G401.6 (cell line): ENCODE results near the gene AP1S3.
"Not testable (repeated sequence)": the region's sequence is repeated elsewhere in the genome, so short reads cannot be mapped to it uniquely, and the experiment has no call there.

ENCODE experiments used
- FAIRE-seq: peaks from 2 replicates; lab custom pipeline; 2012; peaks lifted over from hg19 to GRCh38; lab: Jason Lieb, UNC

AP1S3 gene

GRCh38 chr2:223852281-223852795, 15.0 kb upstream of the AP1S3 start:
- FAIRE-seq, result no peak

GRCh38 chr2:223847410-223847809, 10.0 kb upstream of the AP1S3 start:
- no peak for FAIRE-seq

- FAIRE-seq, result no peak
Measured at GRCh38 chr2:223846515-223846914, 9.1 kb upstream of the AP1S3 start.

- no peak for FAIRE-seq
Measured at GRCh38 chr2:223841436-223842190, 4.2 kb upstream of the AP1S3 start.

GRCh38 chr2:223835701-223836532, 1.5 kb downstream of the AP1S3 start:
- no peak for FAIRE-seq

- FAIRE-seq, result no peak
Measured at GRCh38 chr2:223834431-223834830, 3.0 kb downstream of the AP1S3 start.

- FAIRE-seq, result no peak
Measured at GRCh38 chr2:223832241-223832903, 5.0 kb downstream of the AP1S3 start.

GRCh38 chr2:223829128-223829527, 8.3 kb downstream of the AP1S3 start:
- FAIRE-seq, result no peak

GRCh38 chr2:223828314-223828713, 9.1 kb downstream of the AP1S3 start:
- no peak for FAIRE-seq

GRCh38 chr2:223826995-223827394, 10.4 kb downstream of the AP1S3 start:
- FAIRE-seq, result no peak

- FAIRE-seq, result no peak
Measured at GRCh38 chr2:223824301-223824700, 13.1 kb downstream of the AP1S3 start.

- FAIRE-seq, result no peak
Measured at GRCh38 chr2:223822818-223823217, 14.6 kb downstream of the AP1S3 start.

GRCh38 chr2:223820549-223820948, 16.8 kb downstream of the AP1S3 start:
- FAIRE-seq, result no peak

- no peak for FAIRE-seq
Measured at GRCh38 chr2:223819891-223820290, 17.5 kb downstream of the AP1S3 start.

GRCh38 chr2:223815884-223816570, 21.4 kb downstream of the AP1S3 start:
- FAIRE-seq, result no peak

GRCh38 chr2:223815186-223815883, 22.0 kb downstream of the AP1S3 start:
- no peak for FAIRE-seq

GRCh38 chr2:223814764-223815163, 22.6 kb downstream of the AP1S3 start:
- not testable (repeated sequence) for FAIRE-seq

GRCh38 chr2:223813329-223813728, 24.1 kb downstream of the AP1S3 start:
- FAIRE-seq, result no peak

- FAIRE-seq, result no peak
Measured at GRCh38 chr2:223811757-223812156, 25.6 kb downstream of the AP1S3 start.

GRCh38 chr2:223805008-223805407, 32.4 kb downstream of the AP1S3 start:
- no peak for FAIRE-seq

- FAIRE-seq, result no peak
Measured at GRCh38 chr2:223801736-223802135, 35.6 kb downstream of the AP1S3 start.

- no peak for FAIRE-seq
Measured at GRCh38 chr2:223800908-223801307, 36.5 kb downstream of the AP1S3 start.
